Natural killer cell (primary cell): ENCODE data around the gene CDC42BPA. TPM values are rescaled to one million over a fixed set of nuclear protein-coding genes. Genes with fewer than 3 reads are reported as not detected.

Source experiments
- ATAC-seq, 3 donors: fragments of 150-1000 bp in 2 of 3; fragments of 200-7000 bp in 1 of 3; cut with Tn5 transposase; 1 replicate in 1 of 3; 2 replicates in 2 of 3; pipeline ENCODE4 v1.10.0; 2021; ENCODE audit warnings: mild to moderate bottlenecking in 2 of 3, moderate library complexity in 2 of 3
- DNase-seq, 2 donors: peaks; one replicate each; pipeline versions ENCODE4 v3.0.0 to v3.0.0-alpha.2; 2013 to 2021; ENCODE audit warnings: mixed read lengths in 1 of 2
- H3K27ac ChIP-seq: one replicate; pipeline ENCODE4 v1.5.1; 2013; ENCODE audit warnings: mild to moderate bottlenecking, low read length
- H3K27me3 ChIP-seq: one replicate; pipeline ENCODE4 v1.6.1; 2013; ENCODE audit warnings: low read length; ENCODE audit not compliant: control insufficient read depth, insufficient read depth
- H3K36me3 ChIP-seq: one replicate; pipeline ENCODE4 v1.6.1; 2013; ENCODE audit warnings: low read length; ENCODE audit not compliant: control insufficient read depth, insufficient read depth
- H3K4me1 ChIP-seq: one replicate; pipeline ENCODE4 v1.6.1; 2013; ENCODE audit warnings: low read length; ENCODE audit not compliant: control insufficient read depth, insufficient read depth
- H3K4me3 ChIP-seq: one replicate; pipeline ENCODE4 v1.5.1; 2013; ENCODE audit warnings: low read length
- H3K9me3 ChIP-seq: one replicate; pipeline ENCODE4 v1.6.1; 2013; ENCODE audit warnings: low read length; ENCODE audit not compliant: control insufficient read depth, insufficient read depth
- H3K27ac Mint-ChIP-seq, 2 donors: one replicate each; pipeline ENCODE4 v1.8.0; 2022; ENCODE audit warnings: mild to moderate bottlenecking in 2 of 2, mixed read lengths in 2 of 2, moderate library complexity in 1 of 2
- H3K27me3 Mint-ChIP-seq, 2 donors: one replicate each; pipeline ENCODE4 v1.8.0; 2022; ENCODE audit warnings: low read depth in 2 of 2, mixed read lengths in 2 of 2
- H3K36me3 Mint-ChIP-seq: one replicate; pipeline ENCODE4 v1.8.0; 2022; ENCODE audit warnings: mixed read lengths
- H3K4me1 Mint-ChIP-seq, 2 donors: one replicate each; pipeline ENCODE4 v1.8.0; 2022; ENCODE audit warnings: mixed read lengths in 2 of 2
- H3K4me3 Mint-ChIP-seq: one replicate; pipeline ENCODE4 v1.8.0; 2022; ENCODE audit warnings: mild to moderate bottlenecking, moderate library complexity, mixed read lengths
- H3K9me3 Mint-ChIP-seq, 2 donors: one replicate each; pipeline ENCODE4 v1.8.0; 2022; ENCODE audit warnings: mixed read lengths in 2 of 2
- WGBS: methylation state at CpG from one replicate; pipeline ENCODE4 v1.1.7; 2013; ENCODE audit warnings: missing lambda C conversion rate; ENCODE audit not compliant: insufficient coverage; 5-methylcytosine and 5-hydroxymethylcytosine counted together
- intact Hi-C: fragments of 100-400 bp; cut with micrococcal nuclease; formaldehyde crosslinking; loops from one replicate; pipeline ENCODE4 v1.14.2; 2022
- total RNA-seq, 4 donors: library from RNA; stranded (reverse); fragments of 120-200 nt in 1 of 4; gene quantifications; one replicate each; pipeline versions ENCODE4 v1.2.3 to v1.2.4, GENCODE V29; 2013 to 2022
- TF ChIP-seq, protein P1 (sequence below): fragments of 200-600 bp; IDR thresholded peaks from one replicate; pipeline ENCODE4 v1.8.0; 2022; ENCODE audit warnings: antibody characterized with exemption

CDC42BPA gene, protein sequence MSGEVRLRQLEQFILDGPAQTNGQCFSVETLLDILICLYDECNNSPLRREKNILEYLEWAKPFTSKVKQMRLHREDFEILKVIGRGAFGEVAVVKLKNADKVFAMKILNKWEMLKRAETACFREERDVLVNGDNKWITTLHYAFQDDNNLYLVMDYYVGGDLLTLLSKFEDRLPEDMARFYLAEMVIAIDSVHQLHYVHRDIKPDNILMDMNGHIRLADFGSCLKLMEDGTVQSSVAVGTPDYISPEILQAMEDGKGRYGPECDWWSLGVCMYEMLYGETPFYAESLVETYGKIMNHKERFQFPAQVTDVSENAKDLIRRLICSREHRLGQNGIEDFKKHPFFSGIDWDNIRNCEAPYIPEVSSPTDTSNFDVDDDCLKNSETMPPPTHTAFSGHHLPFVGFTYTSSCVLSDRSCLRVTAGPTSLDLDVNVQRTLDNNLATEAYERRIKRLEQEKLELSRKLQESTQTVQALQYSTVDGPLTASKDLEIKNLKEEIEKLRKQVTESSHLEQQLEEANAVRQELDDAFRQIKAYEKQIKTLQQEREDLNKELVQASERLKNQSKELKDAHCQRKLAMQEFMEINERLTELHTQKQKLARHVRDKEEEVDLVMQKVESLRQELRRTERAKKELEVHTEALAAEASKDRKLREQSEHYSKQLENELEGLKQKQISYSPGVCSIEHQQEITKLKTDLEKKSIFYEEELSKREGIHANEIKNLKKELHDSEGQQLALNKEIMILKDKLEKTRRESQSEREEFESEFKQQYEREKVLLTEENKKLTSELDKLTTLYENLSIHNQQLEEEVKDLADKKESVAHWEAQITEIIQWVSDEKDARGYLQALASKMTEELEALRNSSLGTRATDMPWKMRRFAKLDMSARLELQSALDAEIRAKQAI (N-terminal part only)
- 1 to 10 TPM in 1 of 3 donors, under 1 TPM in 2; 0.14 to 2.4 (median 0.77) TPM for total RNA-seq
- total RNA-seq (2013), result 1.9 TPM

DNA sequence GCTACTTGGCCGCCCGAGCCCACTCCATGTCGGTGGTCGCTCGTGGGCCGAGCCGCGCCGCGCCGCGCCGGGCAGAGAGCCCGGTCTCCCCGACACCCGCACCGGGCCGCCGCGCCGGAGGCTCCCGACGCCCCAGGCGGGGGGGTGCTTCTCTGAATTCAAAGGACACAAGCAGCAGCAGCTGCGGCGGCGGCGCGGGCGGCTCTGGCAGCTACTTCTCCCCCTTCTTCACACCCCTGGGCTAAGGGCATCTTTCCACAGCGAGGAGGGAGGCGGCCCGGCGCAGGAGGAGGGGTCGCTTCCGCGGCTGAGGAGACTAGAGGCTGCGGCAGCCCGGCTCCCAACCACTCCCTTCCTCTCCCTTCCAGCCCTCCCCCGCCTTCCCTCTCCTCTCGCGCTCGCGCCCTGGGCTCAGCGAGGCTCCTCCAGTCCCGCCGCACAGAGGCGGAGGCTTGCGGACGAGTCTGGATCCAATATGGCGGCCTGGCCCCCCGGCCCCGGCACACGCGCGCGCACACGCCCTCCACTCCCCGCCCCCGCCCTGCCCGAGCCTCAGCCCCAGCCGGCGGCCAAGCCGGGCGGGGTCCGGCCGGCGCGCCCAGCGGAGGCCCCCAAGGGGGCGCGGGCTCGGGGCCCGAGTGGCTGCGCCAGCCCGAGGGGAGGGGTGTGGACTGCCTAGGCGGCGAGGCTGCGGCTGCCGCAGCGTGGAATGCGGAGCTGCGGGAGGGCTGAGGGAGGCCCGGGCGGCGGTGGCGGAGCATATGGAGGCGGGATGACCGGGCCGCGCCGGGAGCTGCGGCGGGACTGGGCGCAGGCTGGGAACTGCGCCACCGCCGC lies at the start of gene CDC42BPA:
Gene CDC42BPA (minus strand): TSS at position 477 of the 837 bp plus-strand sequence. CDS start 1,310 bp downstream, outside the sequence.
- intact Hi-C loops, result no loop called here
- peak; percentile 34 to 69 (median 59) for ATAC-seq
- H3K27me3 Mint-ChIP-seq, result peaks cover 52 to 65% of the 10 kb centered on the region in 2 donors

DNA sequence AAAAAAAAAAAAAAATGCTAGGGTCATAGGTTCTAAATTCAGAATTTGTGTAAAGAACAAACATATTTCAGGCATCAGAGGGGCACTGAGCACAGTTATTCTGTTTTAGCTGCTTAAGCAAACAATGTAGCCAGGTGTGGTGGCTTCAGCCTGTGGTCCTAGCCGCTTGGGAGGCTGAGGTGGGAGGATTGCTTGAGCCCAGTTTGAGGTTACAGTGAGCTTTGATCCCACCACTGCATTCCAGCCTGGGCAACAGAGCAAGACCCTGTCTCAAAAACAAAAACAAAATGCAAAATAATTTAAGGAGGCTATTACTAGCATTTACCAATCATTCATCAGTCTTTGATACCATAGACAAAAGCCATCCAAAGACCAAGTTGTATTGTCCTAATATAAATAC lies 49.7 kb upstream of the CDC42BPA start:
- no peaks in the 10 kb centered on the region for H3K9me3 Mint-ChIP-seq
- no peaks in the 10 kb centered on the region for H3K36me3 Mint-ChIP-seq
- DNase-seq (no peak), ATAC-seq (no peak)
- H3K4me3 ChIP-seq, result no peak overlapping the region
- H3K4me3 Mint-ChIP-seq, result no peak overlapping the region
- H3K27ac Mint-ChIP-seq, result no peak overlapping the region
- H3K4me1 ChIP-seq, result no peaks in the 10 kb centered on the region
- H3K36me3 ChIP-seq, result no peaks in the 10 kb centered on the region
- peaks cover 0 to 3% of the 10 kb centered on the region in 2 donors for H3K27me3 Mint-ChIP-seq
- WGBS, result 63% methylated on average over 1 of the region's 1 CpG
- no peak overlapping the region for H3K27ac ChIP-seq
- intact Hi-C loops, result no loop called here
- H3K4me1 Mint-ChIP-seq, result no peaks in the 10 kb centered on the region
- no peaks in the 10 kb centered on the region for H3K27me3 ChIP-seq
- TF ChIP-seq, protein P1, sequence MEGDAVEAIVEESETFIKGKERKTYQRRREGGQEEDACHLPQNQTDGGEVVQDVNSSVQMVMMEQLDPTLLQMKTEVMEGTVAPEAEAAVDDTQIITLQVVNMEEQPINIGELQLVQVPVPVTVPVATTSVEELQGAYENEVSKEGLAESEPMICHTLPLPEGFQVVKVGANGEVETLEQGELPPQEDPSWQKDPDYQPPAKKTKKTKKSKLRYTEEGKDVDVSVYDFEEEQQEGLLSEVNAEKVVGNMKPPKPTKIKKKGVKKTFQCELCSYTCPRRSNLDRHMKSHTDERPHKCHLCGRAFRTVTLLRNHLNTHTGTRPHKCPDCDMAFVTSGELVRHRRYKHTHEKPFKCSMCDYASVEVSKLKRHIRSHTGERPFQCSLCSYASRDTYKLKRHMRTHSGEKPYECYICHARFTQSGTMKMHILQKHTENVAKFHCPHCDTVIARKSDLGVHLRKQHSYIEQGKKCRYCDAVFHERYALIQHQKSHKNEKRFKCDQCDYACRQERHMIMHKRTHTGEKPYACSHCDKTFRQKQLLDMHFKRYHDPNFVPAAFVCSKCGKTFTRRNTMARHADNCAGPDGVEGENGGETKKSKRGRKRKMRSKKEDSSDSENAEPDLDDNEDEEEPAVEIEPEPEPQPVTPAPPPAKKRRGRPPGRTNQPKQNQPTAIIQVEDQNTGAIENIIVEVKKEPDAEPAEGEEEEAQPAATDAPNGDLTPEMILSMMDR, result no peak
- H3K9me3 ChIP-seq, result no peaks in the 10 kb centered on the region

More for the DNA sequence above, at the start of gene CDC42BPA:
- WGBS, result under 1% methylated on average over 98 of the region's 98 CpGs
- TF ChIP-seq, protein P1, result no peak
- peaks cover 40% of the 10 kb centered on the region for H3K27me3 ChIP-seq
- Mint-ChIP-seq H3K4me1 (peaks cover 0 to 6% of the 10 kb centered on the region in 2 donors), H3K4me3 (peak within 1 kb of the TSS; percentile 85), H3K27ac (no peak within 1 kb of the TSS), H3K36me3 (no peaks in the 10 kb centered on the region), H3K9me3 (no peaks in the 10 kb centered on the region)
- no peaks in the 10 kb centered on the region for H3K9me3 ChIP-seq
- peak within 1 kb of the TSS; percentile 46 for H3K4me3 ChIP-seq
- no peaks in the 10 kb centered on the region for H3K36me3 ChIP-seq
- H3K27ac ChIP-seq, result no peak within 1 kb of the TSS
- peak in 1 of 2 donors; percentile 31 for DNase-seq
- H3K4me1 ChIP-seq, result peaks cover 12% of the 10 kb centered on the region

DNA sequence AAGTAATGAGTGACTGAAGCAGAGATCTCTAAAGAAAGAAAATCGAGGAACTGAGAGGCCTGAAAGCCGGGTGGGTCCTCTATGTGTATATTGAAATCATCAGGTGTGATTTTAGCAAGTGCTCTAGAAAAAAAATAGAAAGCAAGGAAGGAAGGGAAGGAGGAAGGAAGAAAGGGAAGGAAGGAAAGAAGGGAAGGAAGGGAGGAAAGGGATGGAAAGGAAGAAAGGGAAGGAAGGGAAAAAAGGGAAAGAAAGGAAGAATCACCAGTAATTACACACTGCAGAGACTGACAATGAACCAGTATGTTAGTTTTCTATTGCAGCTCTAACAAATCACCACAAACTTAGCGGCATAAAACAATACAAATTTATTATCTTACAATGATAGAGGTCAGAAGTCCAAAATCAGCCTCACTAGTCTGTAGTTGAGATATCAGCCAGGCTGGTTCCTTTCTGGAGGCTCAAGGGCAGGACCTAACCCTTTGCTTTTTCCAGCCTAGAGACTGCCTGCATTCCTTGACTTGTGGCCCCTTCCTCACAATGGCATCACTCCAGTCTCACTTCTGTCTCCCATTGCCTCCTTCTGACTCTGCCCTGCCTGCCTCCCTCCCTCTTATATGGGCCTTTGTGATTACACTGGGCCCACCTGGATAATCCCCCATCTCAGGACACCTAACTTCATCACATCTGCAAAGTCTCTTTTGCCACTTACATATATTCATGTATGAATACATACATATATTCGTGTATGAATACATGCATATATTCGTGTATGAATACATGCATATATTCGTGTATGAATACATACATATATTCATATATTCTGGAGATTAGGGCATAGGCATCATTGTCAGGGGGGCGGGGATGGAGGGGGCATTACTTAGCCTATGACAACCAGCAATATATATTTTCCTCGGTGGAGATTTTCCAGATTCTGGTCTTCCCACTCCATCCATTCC lies 47.5 kb upstream of the CDC42BPA start:
- Mint-ChIP-seq H3K36me3 (no peaks in the 10 kb centered on the region), H3K4me3 (no peak overlapping the region), H3K4me1 (no peaks in the 10 kb centered on the region), H3K27me3 (peaks cover 0 to 3% of the 10 kb centered on the region in 2 donors), H3K9me3 (no peaks in the 10 kb centered on the region), H3K27ac (no peak overlapping the region)
- Histone ChIP-seq H3K36me3 (no peaks in the 10 kb centered on the region), H3K9me3 (no peaks in the 10 kb centered on the region), H3K4me3 (no peak overlapping the region), H3K4me1 (no peaks in the 10 kb centered on the region), H3K27me3 (no peaks in the 10 kb centered on the region), H3K27ac (no peak overlapping the region)
- TF ChIP-seq, protein P1, result no peak
- ATAC-seq (no peak), DNase-seq (no peak)
- WGBS, result 90% methylated on average over 5 of the region's 8 CpGs
- intact Hi-C loops, result no loop called here
